Measurements from ENCODE around the gene CRIM1. TPM values are rescaled to one million over a fixed set of nuclear protein-coding genes. Genes with fewer than 3 reads are reported as not detected.

CRIM1 gene
- total and polyA plus RNA-seq, 2 of the 8 experiments (the other 6 are each of a cell fraction or from before 2014, with no cell fraction given): 9.4 to 28.4 TPM

GRCh38 chr2:36562973-36563532, 207.5 kb downstream of the CRIM1 start:
- H3K4me3 ChIP-seq (ENCODE audit: extremely low read depth in 1 of 4, insufficient read depth in 2 of 4, low read depth in 3 of 4, low read length in 4 of 4): no peak overlapping the region
- 0 out of 7 replicates have a peak overlapping the region, but pooled peaks of 1 of the 4 experiments have one; percentile 21 for H3K9ac ChIP-seq (replicated peaks in 1 of 4; ENCODE audit: extremely low read depth in 1 of 4, low read depth in 3 of 4, low read length in 3 of 4)
- H3K79me1 ChIP-seq (ENCODE audit: low read depth, low read length): peaks cover 3% of the 10 kb centered on the region; the same call in 1 of the 2 replicates
- H3K79me2 ChIP-seq (ENCODE audit: control insufficient read depth in 1 of 2, insufficient read depth in 2 of 2, low read length in 2 of 2): 0 out of 4 replicates have a peak, but pooled peaks cover 0 to 2% of the 10 kb centered on the region in 2 experiments
- no peak overlapping the region for H2BK120ac ChIP-seq (replicated peaks; ENCODE audit: low read depth, low read length)
- no peak overlapping the region for H3K27ac ChIP-seq (ENCODE audit: low read depth, low read length)
- no peak overlapping the region for H4K5ac ChIP-seq (ENCODE audit: insufficient read length, low read depth, low read length)
- FAIRE-seq (no peak), DNase-seq (ENCODE audit: low read depth in 1 of 2, low spot score in 2 of 2) (no peak)
- no peaks in the 10 kb centered on the region for H3K9me3 ChIP-seq (ENCODE audit: insufficient read depth in 2 of 2, low read depth in 1 of 2, low read length in 1 of 2)
- no peak overlapping the region for H4K91ac ChIP-seq (replicated peaks; ENCODE audit: insufficient read length, low read length)
- H3K27me3 ChIP-seq (replicated peaks in 1 of 4; ENCODE audit: control insufficient read depth in 3 of 4, extremely low read depth in 1 of 4, insufficient read depth in 3 of 4, low read length in 3 of 4): no peaks in the 10 kb centered on the region
- H3K23me2 ChIP-seq (ENCODE audit: low read depth, low read length): no peaks in the 10 kb centered on the region
- H2BK5ac ChIP-seq (ENCODE audit: low read depth, low read length): no peak overlapping the region
- no peak overlapping the region for H3K4me2 ChIP-seq (ENCODE audit: insufficient read depth in 1 of 2, low read depth in 2 of 2, low read length in 2 of 2)
- CTCF ChIA-PET (ENCODE audit: partially characterized antibody): interaction anchor here (0.8 to 2.3 kb wide), 8 partner anchors 9 to 589 kb away, joined by 3 to 13 read pairs (median 4); no protein-coding TSS in a partner anchor
- H2BK15ac ChIP-seq (ENCODE audit: low read length): no peak overlapping the region
- H2BK20ac ChIP-seq (ENCODE audit: low read length): no peak overlapping the region
- H3K4me1 ChIP-seq (replicated peaks in 1 of 4; ENCODE audit: control insufficient read depth in 3 of 4, insufficient read depth in 4 of 4, low read length in 3 of 4): peaks cover 0 to 7% (median 2%) of the 10 kb centered on the region in 4 experiments; a peak in 4 of 7 replicates
- POLR2A ChIA-PET (ENCODE audit: partially characterized antibody): interaction anchor here (0.6 to 1.2 kb wide), 2 partner anchors 73 to 682 kb away, joined by 3 read pairs; no protein-coding TSS in a partner anchor
- no peak overlapping the region for H2BK12ac ChIP-seq (ENCODE audit: low read depth, low read length)
- no peak overlapping the region for H2AK5ac ChIP-seq (ENCODE audit: low read depth, low read length)
- H2AFZ ChIP-seq (ENCODE audit: low read length): no peak overlapping the region
- H4K8ac ChIP-seq (ENCODE audit: extremely low read depth, insufficient read depth, low read length): no peak overlapping the region
- H4K20me1 ChIP-seq (replicated peaks in 1 of 2; ENCODE audit: control insufficient read depth in 1 of 2, insufficient read depth in 2 of 2, low read length in 2 of 2): no peaks in the 10 kb centered on the region
- no peak overlapping the region for H3K23ac ChIP-seq (ENCODE audit: insufficient read length)
- no peak overlapping the region for H3K56ac ChIP-seq (replicated peaks; ENCODE audit: insufficient read length, low read depth, low read length)
- H3K4ac ChIP-seq (replicated peaks; ENCODE audit: insufficient read length, low read depth, low read length): no peak overlapping the region
- H3K36me3 ChIP-seq (ENCODE audit: control insufficient read depth in 2 of 4, insufficient read depth in 4 of 4, low read length in 3 of 4): no peaks in the 10 kb centered on the region
- WGBS, 2 experiments (ENCODE audit: extremely low coverage in 1 of 2, insufficient coverage in 1 of 2, insufficient read length in 1 of 2, insufficient replicate concordance in 2 of 2, low coverage in 1 of 2, low lambda C conversion rate in 2 of 2, missing lambda C conversion rate in 1 of 2): 91% methylated on average over 3 of the region's 3 CpGs; no CpG with 5 or more reads in 1 of the 2 experiments
- H3K18ac ChIP-seq (ENCODE audit: extremely low read depth, low read length): no peak overlapping the region
- H3K14ac ChIP-seq (ENCODE audit: insufficient read length): no peak overlapping the region
- no peak for TF ChIP-seq JUN (IDR thresholded peaks at IDR 0.05; ENCODE audit: low read depth, low read length)
- TF ChIP-seq EZH2 (IDR thresholded peaks at IDR 0.05; ENCODE audit: low read depth, low read length, severe bottlenecking): no peak
- no peak for TF ChIP-seq BCL11A (IDR thresholded peaks at IDR 0.05; ENCODE audit: low read depth in 2 of 2, low read length in 2 of 2)
- no peak for TF ChIP-seq SP1 (IDR thresholded peaks at IDR 0.05; ENCODE audit: low read depth, low read length)
